Hepatocyte (in vitro differentiated cells): ENCODE measurements around the gene ST8SIA5. TPM values are rescaled to one million over a fixed set of nuclear protein-coding genes. Genes with fewer than 3 reads are reported as not detected.

Source experiments
- DNase-seq: peaks from one replicate; pipeline ENCODE4 v3.0.0-alpha.2; 2016; ENCODE audit warnings: low spot score
- H2AFZ ChIP-seq: fragments of 200-600 bp; sonication (generic); 2 replicates; pipeline ENCODE4 v1.6.0; 2016; ENCODE audit warnings: antibody characterized with exemption, mild to moderate bottlenecking
- H3K27ac ChIP-seq: fragments of 200-600 bp; sonication (generic); 2 replicates; pipeline ENCODE4 v1.5.1; 2016; ENCODE audit warnings: mild to moderate bottlenecking
- H3K27me3 ChIP-seq: fragments of 200-600 bp; sonication (generic); 2 replicates; pipeline ENCODE4 v1.6.1; 2016
- H3K36me3 ChIP-seq: fragments of 200-600 bp; sonication (generic); replicated peaks from 2 replicates; pipeline ENCODE4 v1.5.1; 2016; ENCODE audit warnings: low read depth; ENCODE audit not compliant: insufficient read depth
- H3K4me1 ChIP-seq: fragments of 200-600 bp; sonication (generic); 2 replicates; pipeline ENCODE4 v1.5.1; 2016; ENCODE audit warnings: mild to moderate bottlenecking, moderate library complexity; ENCODE audit not compliant: insufficient read depth
- H3K4me2 ChIP-seq: fragments of 200-600 bp; sonication (generic); 2 replicates; pipeline ENCODE4 v1.6.0; 2016
- H3K4me3 ChIP-seq: fragments of 200-600 bp; sonication (generic); 2 replicates; pipeline ENCODE4 v1.5.1; 2016; ENCODE audit warnings: mild to moderate bottlenecking
- H3K79me2 ChIP-seq: fragments of 200-600 bp; sonication (generic); 2 replicates; pipeline ENCODE4 v1.6.0; 2017; ENCODE audit warnings: mild to moderate bottlenecking
- H3K9me2 ChIP-seq: fragments of 200-600 bp; sonication (generic); replicated peaks from 2 replicates; pipeline ENCODE4 v1.6.0; 2017; ENCODE audit warnings: mild to moderate bottlenecking; ENCODE audit not compliant: insufficient read depth
- H3K9me3 ChIP-seq: fragments of 200-600 bp; sonication (generic); 2 replicates; pipeline ENCODE4 v1.5.1; 2016; ENCODE audit warnings: low read depth, mild to moderate bottlenecking
- H4K20me1 ChIP-seq: fragments of 200-600 bp; sonication (generic); 2 replicates; pipeline ENCODE4 v1.6.0; 2016; ENCODE audit warnings: mild to moderate bottlenecking; ENCODE audit not compliant: insufficient read depth, poor library complexity, severe bottlenecking
- CTCF ChIP-seq: fragments of 200-600 bp; sonication (generic); IDR thresholded peaks from 2 replicates; pipeline ENCODE4 v1.5.1; 2016; ENCODE audit warnings: antibody characterized with exemption, mild to moderate bottlenecking; ENCODE audit not compliant: poor library complexity
- EZH2 ChIP-seq: fragments of 200-600 bp; sonication (generic); IDR thresholded peaks from 2 replicates; pipeline ENCODE4 v1.6.1; 2016; ENCODE audit warnings: antibody characterized with exemption, mild to moderate bottlenecking, borderline replicate concordance
- EZH2phosphoT487 ChIP-seq: fragments of 200-600 bp; sonication (generic); IDR thresholded peaks from one replicate; pipeline ENCODE4 v1.6.1; 2018; ENCODE audit warnings: antibody characterized with exemption, mild to moderate bottlenecking, low read depth, moderate library complexity; ENCODE audit not compliant: unreplicated experiment, severe bottlenecking
- WGBS: methylation state at CpG from one replicate; pipeline ENCODE4 v1.1.6; 2016; ENCODE audit warnings: low lambda C conversion rate; ENCODE audit errors: missing lambda C conversion rate; 5-methylcytosine and 5-hydroxymethylcytosine counted together
- polyA plus RNA-seq: library from polyadenylated mRNA; unstranded; fragments of >200 nt; fragmentation: Nextera tagmentation; extraction: Ambion mirVana; gene quantifications from 2 replicates; pipeline ENCODE4 v1.2.1, GENCODE V29; 2016
- total RNA-seq: library from RNA; depleted of rRNA; stranded (reverse); fragments of >200 nt; gene quantifications from 2 replicates; pipeline ENCODE4 v1.2.3, GENCODE V29; 2014

The ST8SIA5 gene
- total and polyA plus RNA-seq, 2 experiments from 2014 or later = 0.76 TPM; not detected in 1

DNA sequence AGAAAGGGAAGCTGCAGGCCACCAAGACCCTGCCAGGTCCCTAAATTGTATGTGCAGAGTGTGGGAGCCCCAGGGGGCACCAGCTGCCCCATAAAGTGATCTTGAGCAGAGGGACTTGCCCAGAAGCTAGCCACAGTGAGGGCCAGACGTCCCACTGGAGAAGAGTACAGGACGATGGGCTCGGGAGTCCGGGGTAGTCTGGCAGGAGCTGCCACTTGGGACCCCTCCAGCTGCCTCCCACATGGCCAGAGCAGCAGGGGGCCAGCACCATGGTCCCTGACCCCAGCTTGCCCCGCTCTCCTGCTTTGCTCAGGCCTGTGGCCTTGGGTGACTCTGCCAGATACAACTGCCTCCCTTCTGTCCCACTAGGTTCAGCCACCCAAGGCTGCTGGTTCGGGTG lies 88.2 kb downstream of the ST8SIA5 start:
- Histone ChIP-seq H3K4me1 (no peaks in the 10 kb centered on the region), H3K27me3 (no peaks in the 10 kb centered on the region), H3K79me2 (no peaks in the 10 kb centered on the region), H3K36me3 (no peaks in the 10 kb centered on the region), H3K9me3 (no peaks in the 10 kb centered on the region), H3K27ac (no peak overlapping the region), H2AFZ (no peak overlapping the region), H3K9me2 (no peaks in the 10 kb centered on the region), H3K4me2 (no peak overlapping the region), H3K4me3 (no peak overlapping the region), H4K20me1 (no peaks in the 10 kb centered on the region)
- TF ChIP-seq EZH2 = no peak
- TF ChIP-seq EZH2phosphoT487 = no peak
- no peak for TF ChIP-seq CTCF
- DNase-seq = no peak
- 63% methylated on average over 5 of the region's 6 CpGs for WGBS

DNA sequence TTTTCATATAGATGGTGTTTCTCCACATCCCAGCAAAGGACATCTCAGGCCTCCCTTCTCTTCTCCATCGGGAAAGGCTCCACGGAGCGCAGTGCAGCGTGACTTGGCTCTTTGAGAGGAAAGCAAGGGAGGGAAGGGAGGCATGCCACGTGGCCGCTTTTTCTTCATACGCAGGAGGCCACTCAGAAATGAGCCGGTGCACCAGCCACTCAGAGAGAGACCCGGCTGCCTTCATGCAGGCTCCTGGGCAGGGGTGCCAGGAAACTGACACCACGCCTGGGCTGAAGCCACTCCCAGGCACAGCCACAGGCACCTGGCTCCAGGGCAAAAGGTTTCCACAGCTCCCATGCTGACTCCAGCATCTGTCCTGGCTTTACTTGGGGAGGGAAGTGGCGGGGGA lies 88.7 kb downstream of the ST8SIA5 start:
- Histone ChIP-seq H2AFZ (no peak overlapping the region), H3K79me2 (no peaks in the 10 kb centered on the region), H3K36me3 (no peaks in the 10 kb centered on the region), H3K4me3 (no peak overlapping the region), H3K27ac (no peak overlapping the region), H3K4me1 (no peaks in the 10 kb centered on the region), H3K9me2 (no peaks in the 10 kb centered on the region), H4K20me1 (no peaks in the 10 kb centered on the region), H3K4me2 (no peak overlapping the region), H3K27me3 (no peaks in the 10 kb centered on the region), H3K9me3 (no peaks in the 10 kb centered on the region)
- 84% methylated on average over 11 of the region's 11 CpGs for whole genome bisulfite sequencing
- TF ChIP-seq CTCF (no peak), EZH2 (no peak), EZH2phosphoT487 (no peak)
- DNase-seq = no peak

DNA sequence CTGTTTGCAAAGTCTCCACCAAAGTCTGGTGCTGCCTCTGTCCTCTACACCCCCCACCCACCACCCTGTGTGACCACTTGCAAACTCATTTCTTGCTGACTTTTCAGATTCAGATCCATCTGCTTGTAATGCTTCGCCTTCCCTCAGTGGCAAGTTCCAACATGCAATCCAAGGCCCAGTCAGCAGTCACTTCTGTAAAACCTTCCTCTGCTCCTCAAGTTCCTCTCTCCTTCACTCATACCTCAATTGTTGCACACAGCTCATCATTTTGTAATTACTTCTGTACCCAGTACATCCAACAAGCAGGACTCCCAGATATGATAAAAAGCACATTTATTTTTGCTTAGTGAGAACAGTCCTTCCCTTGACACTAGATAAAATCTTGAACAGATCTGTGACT lies 93.3 kb downstream of the ST8SIA5 start:
- no peaks in the 10 kb centered on the region for H3K27me3 ChIP-seq
- no peak overlapping the region for H2AFZ ChIP-seq
- 100% methylated on average over 1 of the region's 1 CpG for WGBS
- H3K9me2 ChIP-seq = no peaks in the 10 kb centered on the region
- H3K4me2 ChIP-seq = no peak overlapping the region
- no peaks in the 10 kb centered on the region for H3K4me1 ChIP-seq
- no peak overlapping the region for H3K27ac ChIP-seq
- no peaks in the 10 kb centered on the region for H4K20me1 ChIP-seq
- TF ChIP-seq EZH2 = no peak
- TF ChIP-seq CTCF = no peak
- TF ChIP-seq EZH2phosphoT487 = no peak
- no peaks in the 10 kb centered on the region for H3K79me2 ChIP-seq
- no peak for DNase-seq
- no peaks in the 10 kb centered on the region for H3K36me3 ChIP-seq
- H3K9me3 ChIP-seq = no peaks in the 10 kb centered on the region
- H3K4me3 ChIP-seq = no peak overlapping the region

DNA sequence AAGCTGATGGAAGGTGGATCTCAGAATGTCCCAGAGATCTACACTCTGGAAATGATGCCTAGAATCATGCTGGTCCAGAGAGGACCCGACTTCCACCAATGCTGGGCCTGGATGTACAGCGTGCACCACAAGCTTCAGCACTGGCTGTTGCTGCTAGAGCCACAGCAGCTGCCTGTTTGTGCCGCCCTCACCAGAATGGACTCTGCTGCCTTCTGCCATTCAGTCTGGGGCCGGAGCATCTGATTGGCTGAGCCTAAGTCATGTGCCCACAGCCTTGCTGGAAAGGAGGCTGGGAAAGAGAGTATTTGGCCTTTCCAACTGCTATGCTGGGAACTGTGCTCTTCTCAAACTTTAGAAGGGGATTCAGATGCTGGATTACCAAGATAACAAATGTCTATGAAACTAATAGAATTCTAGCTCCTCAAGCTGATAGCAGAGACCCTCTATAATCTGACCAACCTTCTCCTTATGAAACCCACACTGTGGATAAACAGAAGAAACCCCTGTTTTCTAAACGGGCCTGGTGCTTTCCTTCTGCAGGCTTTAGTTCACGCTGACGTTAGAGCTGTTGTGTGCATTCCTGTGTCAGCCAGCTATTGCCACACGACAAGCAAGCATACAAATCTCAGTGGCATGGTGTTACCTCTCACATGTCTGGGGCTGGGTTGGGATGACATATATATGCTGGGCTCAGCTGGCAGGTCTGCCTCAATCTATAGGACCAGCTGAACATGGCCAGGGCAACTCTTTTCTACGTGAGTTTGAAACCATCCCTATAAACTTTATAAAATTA lies 95.7 kb downstream of the ST8SIA5 start:
- Histone ChIP-seq H3K27ac (no peak overlapping the region), H4K20me1 (no peaks in the 10 kb centered on the region), H3K9me3 (no peaks in the 10 kb centered on the region), H3K4me2 (no peak overlapping the region), H2AFZ (no peak overlapping the region), H3K36me3 (no peaks in the 10 kb centered on the region), H3K27me3 (no peaks in the 10 kb centered on the region), H3K4me1 (no peaks in the 10 kb centered on the region), H3K4me3 (no peak overlapping the region), H3K79me2 (no peaks in the 10 kb centered on the region), H3K9me2 (no peaks in the 10 kb centered on the region)
- 72% methylated on average over 9 of the region's 9 CpGs for WGBS
- TF ChIP-seq EZH2 = no peak
- no peak for TF ChIP-seq EZH2phosphoT487
- no peak for TF ChIP-seq CTCF
- DNase-seq = peak; percentile 35
